ENCODE data around the gene C1orf21. TPM values are rescaled to one million over a fixed set of nuclear protein-coding genes. Genes with fewer than 3 reads are reported as not detected.

C1orf21 gene
- total RNA-seq, 4 donors from 2014 or later = 31.6 to 121 (median 38.0) TPM

DNA sequence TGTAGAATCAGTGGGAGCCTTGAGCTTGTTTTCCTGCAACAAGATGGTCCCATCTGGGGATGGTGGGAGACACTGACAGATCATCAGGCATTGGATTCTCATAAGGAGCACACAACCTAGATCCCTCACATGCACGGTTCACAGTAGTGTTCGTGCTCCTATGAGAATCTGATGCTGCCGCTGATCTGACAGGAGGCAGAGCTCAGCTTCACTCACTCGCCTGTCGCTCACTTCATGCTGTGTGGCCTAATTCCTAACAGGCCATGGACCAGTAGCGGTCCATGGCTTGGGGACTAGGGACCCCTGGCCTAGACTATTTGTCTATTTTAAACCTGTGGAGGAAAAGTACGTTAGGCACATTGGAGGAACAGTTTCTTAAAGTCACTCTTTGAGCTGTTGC, 227.8 kb downstream of the C1orf21 start:
- TF ChIP-seq, protein P1, sequence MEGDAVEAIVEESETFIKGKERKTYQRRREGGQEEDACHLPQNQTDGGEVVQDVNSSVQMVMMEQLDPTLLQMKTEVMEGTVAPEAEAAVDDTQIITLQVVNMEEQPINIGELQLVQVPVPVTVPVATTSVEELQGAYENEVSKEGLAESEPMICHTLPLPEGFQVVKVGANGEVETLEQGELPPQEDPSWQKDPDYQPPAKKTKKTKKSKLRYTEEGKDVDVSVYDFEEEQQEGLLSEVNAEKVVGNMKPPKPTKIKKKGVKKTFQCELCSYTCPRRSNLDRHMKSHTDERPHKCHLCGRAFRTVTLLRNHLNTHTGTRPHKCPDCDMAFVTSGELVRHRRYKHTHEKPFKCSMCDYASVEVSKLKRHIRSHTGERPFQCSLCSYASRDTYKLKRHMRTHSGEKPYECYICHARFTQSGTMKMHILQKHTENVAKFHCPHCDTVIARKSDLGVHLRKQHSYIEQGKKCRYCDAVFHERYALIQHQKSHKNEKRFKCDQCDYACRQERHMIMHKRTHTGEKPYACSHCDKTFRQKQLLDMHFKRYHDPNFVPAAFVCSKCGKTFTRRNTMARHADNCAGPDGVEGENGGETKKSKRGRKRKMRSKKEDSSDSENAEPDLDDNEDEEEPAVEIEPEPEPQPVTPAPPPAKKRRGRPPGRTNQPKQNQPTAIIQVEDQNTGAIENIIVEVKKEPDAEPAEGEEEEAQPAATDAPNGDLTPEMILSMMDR (IDR thresholded peaks at IDR 0.05; ENCODE audit: low read depth) = no peak

DNA sequence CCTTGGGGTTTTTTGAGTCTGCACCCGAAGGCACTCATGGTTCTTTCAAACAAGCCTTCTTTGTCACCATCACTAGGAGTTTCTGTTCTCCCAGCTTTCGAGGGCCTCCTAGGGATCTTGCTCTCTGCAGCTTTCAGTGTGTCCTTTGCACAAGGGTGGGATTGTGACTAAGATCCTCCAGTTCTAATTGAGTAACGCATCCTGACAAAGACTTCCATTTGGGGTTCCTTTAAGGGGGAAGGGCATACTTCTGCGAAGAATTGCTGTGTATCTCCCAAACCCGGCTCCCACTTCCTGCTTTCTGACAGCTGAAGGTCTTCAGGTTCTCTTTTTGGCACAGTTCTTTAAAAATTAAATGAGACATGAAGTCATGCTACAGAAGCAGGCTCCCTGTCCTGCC, 228.5 kb downstream of the C1orf21 start:
- TF ChIP-seq, protein P1 (IDR thresholded peaks at IDR 0.05; ENCODE audit: low read depth) = no peak

DNA sequence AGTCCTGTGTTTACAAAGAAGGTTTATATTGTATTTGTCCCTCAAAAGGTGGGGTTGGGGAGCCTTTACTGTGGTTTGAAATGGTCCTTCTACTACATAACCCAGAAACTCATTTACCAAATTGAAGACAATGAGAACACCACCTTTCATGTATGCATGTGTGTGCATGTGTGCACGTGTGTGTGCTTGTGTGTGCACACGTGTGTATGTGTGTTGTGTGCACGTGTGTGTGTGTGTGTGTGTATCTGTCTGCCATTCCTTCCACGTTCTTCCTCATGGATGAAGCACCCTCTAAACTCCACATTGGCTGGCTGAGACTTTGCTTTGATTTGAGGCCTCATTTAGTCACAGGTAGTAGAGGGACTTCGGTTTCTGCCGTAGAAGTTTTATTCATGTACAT, 229.7 kb downstream of the C1orf21 start:
- TF ChIP-seq, protein P1 (IDR thresholded peaks at IDR 0.05; ENCODE audit: low read depth) = no peak

DNA sequence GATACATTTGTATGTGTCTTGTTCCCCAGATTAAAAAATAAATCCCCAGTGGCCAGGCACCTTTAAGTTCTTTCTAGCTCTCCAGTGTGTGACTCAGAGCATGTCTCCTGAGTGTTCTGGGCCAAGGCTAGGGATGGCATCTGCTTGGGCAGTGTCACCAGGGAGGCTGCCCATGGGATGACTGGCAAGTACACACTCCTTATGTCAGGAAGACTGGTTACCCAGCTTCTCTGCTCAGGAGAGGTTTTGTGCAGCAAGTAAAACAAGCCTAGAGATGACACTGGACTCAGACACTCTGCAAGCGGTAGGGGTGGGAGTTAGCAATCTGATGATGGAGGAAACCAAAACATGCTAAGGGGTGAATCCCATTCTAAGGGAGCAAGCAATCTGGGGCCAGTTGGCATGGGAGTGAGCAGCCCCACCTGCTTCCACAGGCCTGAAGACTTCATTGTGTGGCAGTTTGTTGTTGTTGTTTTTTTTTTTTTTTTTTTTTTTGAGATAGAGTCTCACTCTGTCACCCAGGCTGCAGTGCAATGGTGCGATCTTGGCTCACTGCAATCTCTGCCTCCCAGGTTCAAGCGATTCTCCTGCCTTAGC, 230.7 kb downstream of the C1orf21 start:
- TF ChIP-seq, protein P1 (IDR thresholded peaks at IDR 0.05; ENCODE audit: low read depth) = no peak

DNA sequence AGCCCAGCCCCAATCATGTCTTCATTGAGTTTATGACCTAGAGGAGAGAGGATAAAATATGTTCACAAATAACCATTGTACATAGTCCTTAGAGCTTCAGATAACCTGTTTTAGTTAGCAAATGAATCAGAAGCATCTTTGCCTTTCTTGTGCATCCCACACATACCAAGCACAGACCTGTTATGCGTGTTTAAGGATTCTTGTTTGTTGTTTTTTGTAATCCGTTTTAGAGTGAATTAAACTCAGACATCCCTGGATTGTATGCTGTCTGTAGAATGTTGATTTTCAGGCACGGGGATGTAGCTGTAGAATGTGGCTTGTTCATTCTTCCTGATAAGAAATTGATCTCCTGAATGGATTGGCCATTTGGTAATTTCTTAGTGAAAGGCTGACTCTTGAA, 232.0 kb downstream of the C1orf21 start:
- TF ChIP-seq, protein P1 (IDR thresholded peaks at IDR 0.05; ENCODE audit: low read depth) = no peak

DNA sequence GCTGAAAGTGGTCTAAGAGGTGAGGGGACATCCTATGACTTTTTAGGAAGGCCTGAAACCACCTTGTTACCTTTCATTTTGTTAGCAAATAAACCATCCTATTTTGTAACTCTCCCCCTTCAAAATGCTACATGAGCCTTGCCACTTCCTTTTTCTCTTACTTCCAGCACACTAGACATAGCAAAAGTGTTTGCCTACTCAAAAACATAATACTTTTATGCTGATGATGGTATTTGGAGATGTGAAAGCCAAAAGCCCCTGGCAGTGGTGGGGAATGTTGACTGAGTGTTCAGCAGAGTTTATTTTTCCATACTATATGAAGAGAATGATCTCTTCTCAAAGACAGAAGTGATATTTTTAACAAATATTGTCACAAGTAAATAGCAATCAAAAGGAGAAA, 233.6 kb downstream of the C1orf21 start:
- TF ChIP-seq, protein P1 (IDR thresholded peaks at IDR 0.05; ENCODE audit: low read depth) = no peak

DNA sequence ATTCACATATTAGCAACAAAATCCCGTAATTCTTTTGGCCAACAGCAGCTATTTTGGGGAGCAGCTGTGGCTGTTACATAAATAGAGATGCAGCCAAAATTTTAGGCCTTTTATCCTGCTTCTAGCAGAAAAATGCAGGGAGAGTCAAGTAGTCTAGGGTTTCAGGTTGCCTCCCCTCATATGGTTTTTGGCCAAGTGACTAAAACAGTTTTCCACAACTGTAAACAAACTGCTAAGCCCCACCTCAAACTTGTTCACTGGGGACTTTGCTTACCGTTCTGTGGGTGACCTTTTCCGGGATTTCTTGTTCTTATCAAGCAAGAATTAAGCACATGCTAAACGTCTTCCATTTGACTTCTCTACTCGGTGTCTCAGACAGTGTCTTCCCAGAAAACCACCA, 234.4 kb downstream of the C1orf21 start:
- TF ChIP-seq, protein P1 (IDR thresholded peaks at IDR 0.05; ENCODE audit: low read depth) = no peak
